ENCODE measurements around the gene RIMBP2. TPM values are rescaled to one million over a fixed set of nuclear protein-coding genes. Genes with fewer than 3 reads are reported as not detected.

Gene RIMBP2
- total and polyA plus RNA-seq, 2 experiments from 2014 or later: 0.31 to 0.37 TPM

DNA sequence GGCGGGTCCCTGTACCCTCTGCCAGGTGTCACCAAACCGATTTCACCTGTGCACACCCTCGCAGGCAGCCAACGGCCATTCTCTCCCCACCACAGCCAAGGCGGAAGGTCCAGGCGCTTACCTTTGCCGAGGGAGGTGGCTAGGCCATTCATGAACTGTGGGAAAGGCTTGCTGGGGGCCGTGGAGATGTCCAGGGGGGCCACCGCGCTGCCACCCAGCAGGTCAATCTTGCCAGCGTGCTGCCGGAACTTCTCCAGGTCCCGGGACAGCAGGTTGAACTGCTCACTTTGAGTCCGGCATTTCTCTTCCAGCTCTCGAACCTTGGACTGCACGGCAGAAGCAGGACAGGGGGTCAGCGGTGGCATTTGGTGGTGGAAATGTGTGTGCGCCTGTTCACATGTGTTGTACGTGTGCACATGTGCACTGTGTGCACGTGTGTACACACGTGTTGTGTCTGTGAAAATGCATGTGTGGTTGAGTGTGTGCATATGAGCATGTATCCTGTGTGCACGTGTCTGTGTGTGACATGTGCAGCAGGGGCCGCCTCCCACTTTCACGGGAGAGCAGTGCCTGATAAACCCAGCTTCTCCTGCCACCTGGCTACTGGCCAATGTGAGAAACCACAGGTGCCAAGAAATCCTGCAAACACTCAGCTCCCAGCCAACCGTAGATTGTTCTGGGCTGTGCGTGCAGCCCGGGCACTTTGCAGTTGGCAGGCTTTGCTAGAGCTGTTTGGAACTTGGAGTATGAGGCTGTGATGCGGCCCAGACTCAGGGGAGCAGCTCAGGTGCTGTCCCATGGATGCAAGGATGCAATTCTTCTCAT is 259.5 kb downstream of the RIMBP2 start:
- H3K4me3 ChIP-seq: no peak overlapping the region
- H3K27me3 ChIP-seq (ENCODE audit: insufficient read depth): no peaks in the 10 kb centered on the region
- no peak overlapping the region for H3K27ac Mint-ChIP-seq
- peaks cover 88% of the 10 kb centered on the region for H3K9me3 Mint-ChIP-seq
- H2AFZ ChIP-seq: no peak overlapping the region
- no peaks in the 10 kb centered on the region for H3K36me3 ChIP-seq (ENCODE audit: insufficient read depth)
- H3K4me3 Mint-ChIP-seq: no peak overlapping the region
- no peak overlapping the region for H3K27ac ChIP-seq (ENCODE audit: low read depth)
- no peaks in the 10 kb centered on the region for H3K79me2 ChIP-seq (replicated peaks; ENCODE audit: insufficient read depth)
- H3K4me1 Mint-ChIP-seq: no peaks in the 10 kb centered on the region
- H3K27me3 Mint-ChIP-seq (ENCODE audit: insufficient read depth, low read depth, poor library complexity): peaks cover 4% of the 10 kb centered on the region
- no peaks in the 10 kb centered on the region for H3K4me1 ChIP-seq (ENCODE audit: insufficient read depth)
- DNase-seq (ENCODE audit: low spot score): no peak
- H3K4me2 ChIP-seq: no peak overlapping the region
- no peaks in the 10 kb centered on the region for H4K20me1 ChIP-seq (replicated peaks; ENCODE audit: insufficient read depth)
- H3K9me2 ChIP-seq (ENCODE audit: insufficient read depth): no peaks in the 10 kb centered on the region
- ATAC-seq: no peak
- no peak for TF ChIP-seq ZNF114 (CRISPR knock-in tag; IDR thresholded peaks at IDR 0.05)
- TF ChIP-seq, protein P1, sequence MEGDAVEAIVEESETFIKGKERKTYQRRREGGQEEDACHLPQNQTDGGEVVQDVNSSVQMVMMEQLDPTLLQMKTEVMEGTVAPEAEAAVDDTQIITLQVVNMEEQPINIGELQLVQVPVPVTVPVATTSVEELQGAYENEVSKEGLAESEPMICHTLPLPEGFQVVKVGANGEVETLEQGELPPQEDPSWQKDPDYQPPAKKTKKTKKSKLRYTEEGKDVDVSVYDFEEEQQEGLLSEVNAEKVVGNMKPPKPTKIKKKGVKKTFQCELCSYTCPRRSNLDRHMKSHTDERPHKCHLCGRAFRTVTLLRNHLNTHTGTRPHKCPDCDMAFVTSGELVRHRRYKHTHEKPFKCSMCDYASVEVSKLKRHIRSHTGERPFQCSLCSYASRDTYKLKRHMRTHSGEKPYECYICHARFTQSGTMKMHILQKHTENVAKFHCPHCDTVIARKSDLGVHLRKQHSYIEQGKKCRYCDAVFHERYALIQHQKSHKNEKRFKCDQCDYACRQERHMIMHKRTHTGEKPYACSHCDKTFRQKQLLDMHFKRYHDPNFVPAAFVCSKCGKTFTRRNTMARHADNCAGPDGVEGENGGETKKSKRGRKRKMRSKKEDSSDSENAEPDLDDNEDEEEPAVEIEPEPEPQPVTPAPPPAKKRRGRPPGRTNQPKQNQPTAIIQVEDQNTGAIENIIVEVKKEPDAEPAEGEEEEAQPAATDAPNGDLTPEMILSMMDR (conservative IDR thresholded peaks at IDR 0.05; ENCODE audit: low read depth in 2 of 2): no peak
- no peak for TF ChIP-seq STAT1 (IDR thresholded peaks at IDR 0.05; ENCODE audit: unreplicated experiment)
- no peak for TF ChIP-seq EZH2 (IDR thresholded peaks at IDR 0.05; ENCODE audit: low read depth, unreplicated experiment)
- TF ChIP-seq NANOG (IDR thresholded peaks at IDR 0.05; ENCODE audit: borderline replicate concordance): no peak
- no peak for TF ChIP-seq POLR2AphosphoS5 (IDR thresholded peaks at IDR 0.05; ENCODE audit: low read depth)
- TF ChIP-seq, protein P2, sequence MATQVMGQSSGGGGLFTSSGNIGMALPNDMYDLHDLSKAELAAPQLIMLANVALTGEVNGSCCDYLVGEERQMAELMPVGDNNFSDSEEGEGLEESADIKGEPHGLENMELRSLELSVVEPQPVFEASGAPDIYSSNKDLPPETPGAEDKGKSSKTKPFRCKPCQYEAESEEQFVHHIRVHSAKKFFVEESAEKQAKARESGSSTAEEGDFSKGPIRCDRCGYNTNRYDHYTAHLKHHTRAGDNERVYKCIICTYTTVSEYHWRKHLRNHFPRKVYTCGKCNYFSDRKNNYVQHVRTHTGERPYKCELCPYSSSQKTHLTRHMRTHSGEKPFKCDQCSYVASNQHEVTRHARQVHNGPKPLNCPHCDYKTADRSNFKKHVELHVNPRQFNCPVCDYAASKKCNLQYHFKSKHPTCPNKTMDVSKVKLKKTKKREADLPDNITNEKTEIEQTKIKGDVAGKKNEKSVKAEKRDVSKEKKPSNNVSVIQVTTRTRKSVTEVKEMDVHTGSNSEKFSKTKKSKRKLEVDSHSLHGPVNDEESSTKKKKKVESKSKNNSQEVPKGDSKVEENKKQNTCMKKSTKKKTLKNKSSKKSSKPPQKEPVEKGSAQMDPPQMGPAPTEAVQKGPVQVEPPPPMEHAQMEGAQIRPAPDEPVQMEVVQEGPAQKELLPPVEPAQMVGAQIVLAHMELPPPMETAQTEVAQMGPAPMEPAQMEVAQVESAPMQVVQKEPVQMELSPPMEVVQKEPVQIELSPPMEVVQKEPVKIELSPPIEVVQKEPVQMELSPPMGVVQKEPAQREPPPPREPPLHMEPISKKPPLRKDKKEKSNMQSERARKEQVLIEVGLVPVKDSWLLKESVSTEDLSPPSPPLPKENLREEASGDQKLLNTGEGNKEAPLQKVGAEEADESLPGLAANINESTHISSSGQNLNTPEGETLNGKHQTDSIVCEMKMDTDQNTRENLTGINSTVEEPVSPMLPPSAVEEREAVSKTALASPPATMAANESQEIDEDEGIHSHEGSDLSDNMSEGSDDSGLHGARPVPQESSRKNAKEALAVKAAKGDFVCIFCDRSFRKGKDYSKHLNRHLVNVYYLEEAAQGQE (IDR thresholded peaks at IDR 0.05; ENCODE audit: unreplicated experiment): no peak
- no peak for TF ChIP-seq CREB1 (CRISPR knock-in tag; IDR thresholded peaks at IDR 0.05; ENCODE audit: low read depth)
- TF ChIP-seq EZH2phosphoT487 (IDR thresholded peaks at IDR 0.05; ENCODE audit: unreplicated experiment): no peak
- TF ChIP-seq, protein P3, sequence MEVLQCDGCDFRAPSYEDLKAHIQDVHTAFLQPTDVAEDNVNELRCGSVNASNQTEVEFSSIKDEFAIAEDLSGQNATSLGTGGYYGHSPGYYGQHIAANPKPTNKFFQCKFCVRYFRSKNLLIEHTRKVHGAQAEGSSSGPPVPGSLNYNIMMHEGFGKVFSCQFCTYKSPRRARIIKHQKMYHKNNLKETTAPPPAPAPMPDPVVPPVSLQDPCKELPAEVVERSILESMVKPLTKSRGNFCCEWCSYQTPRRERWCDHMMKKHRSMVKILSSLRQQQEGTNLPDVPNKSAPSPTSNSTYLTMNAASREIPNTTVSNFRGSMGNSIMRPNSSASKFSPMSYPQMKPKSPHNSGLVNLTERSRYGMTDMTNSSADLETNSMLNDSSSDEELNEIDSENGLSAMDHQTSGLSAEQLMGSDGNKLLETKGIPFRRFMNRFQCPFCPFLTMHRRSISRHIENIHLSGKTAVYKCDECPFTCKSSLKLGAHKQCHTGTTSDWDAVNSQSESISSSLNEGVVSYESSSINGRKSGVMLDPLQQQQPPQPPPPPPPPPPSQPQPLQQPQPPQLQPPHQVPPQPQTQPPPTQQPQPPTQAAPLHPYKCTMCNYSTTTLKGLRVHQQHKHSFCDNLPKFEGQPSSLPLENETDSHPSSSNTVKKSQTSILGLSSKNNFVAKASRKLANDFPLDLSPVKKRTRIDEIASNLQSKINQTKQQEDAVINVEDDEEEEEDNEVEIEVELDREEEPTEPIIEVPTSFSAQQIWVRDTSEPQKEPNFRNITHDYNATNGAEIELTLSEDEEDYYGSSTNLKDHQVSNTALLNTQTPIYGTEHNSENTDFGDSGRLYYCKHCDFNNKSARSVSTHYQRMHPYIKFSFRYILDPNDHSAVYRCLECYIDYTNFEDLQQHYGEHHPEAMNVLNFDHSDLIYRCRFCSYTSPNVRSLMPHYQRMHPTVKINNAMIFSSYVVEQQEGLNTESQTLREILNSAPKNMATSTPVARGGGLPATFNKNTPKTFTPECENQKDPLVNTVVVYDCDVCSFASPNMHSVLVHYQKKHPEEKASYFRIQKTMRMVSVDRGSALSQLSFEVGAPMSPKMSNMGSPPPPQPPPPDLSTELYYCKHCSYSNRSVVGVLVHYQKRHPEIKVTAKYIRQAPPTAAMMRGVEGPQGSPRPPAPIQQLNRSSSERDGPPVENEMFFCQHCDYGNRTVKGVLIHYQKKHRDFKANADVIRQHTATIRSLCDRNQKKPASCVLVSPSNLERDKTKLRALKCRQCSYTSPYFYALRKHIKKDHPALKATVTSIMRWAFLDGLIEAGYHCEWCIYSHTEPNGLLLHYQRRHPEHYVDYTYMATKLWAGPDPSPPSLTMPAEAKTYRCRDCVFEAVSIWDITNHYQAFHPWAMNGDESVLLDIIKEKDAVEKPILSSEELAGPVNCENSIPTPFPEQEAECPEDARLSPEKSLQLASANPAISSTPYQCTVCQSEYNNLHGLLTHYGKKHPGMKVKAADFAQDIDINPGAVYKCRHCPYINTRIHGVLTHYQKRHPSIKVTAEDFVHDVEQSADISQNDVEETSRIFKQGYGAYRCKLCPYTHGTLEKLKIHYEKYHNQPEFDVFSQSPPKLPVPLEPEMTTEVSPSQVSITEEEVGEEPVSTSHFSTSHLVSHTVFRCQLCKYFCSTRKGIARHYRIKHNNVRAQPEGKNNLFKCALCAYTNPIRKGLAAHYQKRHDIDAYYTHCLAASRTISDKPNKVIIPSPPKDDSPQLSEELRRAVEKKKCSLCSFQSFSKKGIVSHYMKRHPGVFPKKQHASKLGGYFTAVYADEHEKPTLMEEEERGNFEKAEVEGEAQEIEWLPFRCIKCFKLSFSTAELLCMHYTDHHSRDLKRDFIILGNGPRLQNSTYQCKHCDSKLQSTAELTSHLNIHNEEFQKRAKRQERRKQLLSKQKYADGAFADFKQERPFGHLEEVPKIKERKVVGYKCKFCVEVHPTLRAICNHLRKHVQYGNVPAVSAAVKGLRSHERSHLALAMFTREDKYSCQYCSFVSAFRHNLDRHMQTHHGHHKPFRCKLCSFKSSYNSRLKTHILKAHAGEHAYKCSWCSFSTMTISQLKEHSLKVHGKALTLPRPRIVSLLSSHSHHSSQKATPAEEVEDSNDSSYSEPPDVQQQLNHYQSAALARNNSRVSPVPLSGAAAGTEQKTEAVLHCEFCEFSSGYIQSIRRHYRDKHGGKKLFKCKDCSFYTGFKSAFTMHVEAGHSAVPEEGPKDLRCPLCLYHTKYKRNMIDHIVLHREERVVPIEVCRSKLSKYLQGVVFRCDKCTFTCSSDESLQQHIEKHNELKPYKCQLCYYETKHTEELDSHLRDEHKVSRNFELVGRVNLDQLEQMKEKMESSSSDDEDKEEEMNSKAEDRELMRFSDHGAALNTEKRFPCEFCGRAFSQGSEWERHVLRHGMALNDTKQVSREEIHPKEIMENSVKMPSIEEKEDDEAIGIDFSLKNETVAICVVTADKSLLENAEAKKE (CRISPR knock-in tag; IDR thresholded peaks at IDR 0.05): no peak
- TF ChIP-seq, protein P4, sequence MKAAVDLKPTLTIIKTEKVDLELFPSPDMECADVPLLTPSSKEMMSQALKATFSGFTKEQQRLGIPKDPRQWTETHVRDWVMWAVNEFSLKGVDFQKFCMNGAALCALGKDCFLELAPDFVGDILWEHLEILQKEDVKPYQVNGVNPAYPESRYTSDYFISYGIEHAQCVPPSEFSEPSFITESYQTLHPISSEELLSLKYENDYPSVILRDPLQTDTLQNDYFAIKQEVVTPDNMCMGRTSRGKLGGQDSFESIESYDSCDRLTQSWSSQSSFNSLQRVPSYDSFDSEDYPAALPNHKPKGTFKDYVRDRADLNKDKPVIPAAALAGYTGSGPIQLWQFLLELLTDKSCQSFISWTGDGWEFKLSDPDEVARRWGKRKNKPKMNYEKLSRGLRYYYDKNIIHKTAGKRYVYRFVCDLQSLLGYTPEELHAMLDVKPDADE (IDR thresholded peaks at IDR 0.05): no peak
- no peak for TF ChIP-seq JUNB (IDR thresholded peaks at IDR 0.05; ENCODE audit: unreplicated experiment)
- no peak for TF ChIP-seq ZNF331 (CRISPR knock-in tag; IDR thresholded peaks at IDR 0.05; ENCODE audit: low read depth)
- H3F3A ChIP-seq (replicated peaks; ENCODE audit: low read depth): no peaks in the 10 kb centered on the region
- peaks cover 19% of the 10 kb centered on the region for H3K36me3 Mint-ChIP-seq (ENCODE audit: low read depth)
